ENCODE measurements around the gene ATP2A2. TPM values are rescaled to one million over a fixed set of nuclear protein-coding genes. Genes with fewer than 3 reads are reported as not detected.

Gene ATP2A2
- total RNA-seq, 3 donors from 2014 or later = 95.1 to 109 (median 102) TPM

DNA sequence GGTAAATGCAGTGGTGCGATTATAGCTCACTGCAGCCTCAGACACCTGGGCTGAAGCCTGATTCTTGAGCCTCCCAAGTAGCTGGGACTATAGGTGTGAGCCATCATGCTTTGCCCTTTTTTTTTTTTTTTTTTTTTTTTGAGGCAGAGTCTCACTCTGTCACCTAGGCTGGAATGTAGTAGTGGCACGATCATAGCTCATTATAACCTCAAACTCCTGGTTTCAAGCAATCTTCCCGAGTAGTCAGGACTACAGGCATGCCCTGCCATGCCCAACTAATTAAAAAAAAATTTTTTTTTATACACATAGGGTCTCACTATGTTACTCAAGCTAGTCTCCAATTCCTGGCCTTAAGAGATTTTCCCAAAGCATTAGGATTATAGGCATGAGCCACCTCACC lies 6.9 kb downstream of the ATP2A2 start:
- H3K27ac ChIP-seq = peak overlapping the region in 1 of 2 donors; percentile 48
- no peaks in the 10 kb centered on the region for H3K9me3 ChIP-seq
- no peaks in the 10 kb centered on the region for H3K36me3 ChIP-seq
- TF ChIP-seq, protein P1, sequence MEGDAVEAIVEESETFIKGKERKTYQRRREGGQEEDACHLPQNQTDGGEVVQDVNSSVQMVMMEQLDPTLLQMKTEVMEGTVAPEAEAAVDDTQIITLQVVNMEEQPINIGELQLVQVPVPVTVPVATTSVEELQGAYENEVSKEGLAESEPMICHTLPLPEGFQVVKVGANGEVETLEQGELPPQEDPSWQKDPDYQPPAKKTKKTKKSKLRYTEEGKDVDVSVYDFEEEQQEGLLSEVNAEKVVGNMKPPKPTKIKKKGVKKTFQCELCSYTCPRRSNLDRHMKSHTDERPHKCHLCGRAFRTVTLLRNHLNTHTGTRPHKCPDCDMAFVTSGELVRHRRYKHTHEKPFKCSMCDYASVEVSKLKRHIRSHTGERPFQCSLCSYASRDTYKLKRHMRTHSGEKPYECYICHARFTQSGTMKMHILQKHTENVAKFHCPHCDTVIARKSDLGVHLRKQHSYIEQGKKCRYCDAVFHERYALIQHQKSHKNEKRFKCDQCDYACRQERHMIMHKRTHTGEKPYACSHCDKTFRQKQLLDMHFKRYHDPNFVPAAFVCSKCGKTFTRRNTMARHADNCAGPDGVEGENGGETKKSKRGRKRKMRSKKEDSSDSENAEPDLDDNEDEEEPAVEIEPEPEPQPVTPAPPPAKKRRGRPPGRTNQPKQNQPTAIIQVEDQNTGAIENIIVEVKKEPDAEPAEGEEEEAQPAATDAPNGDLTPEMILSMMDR (IDR thresholded peaks at IDR 0.05) = no peak
- TF ChIP-seq POLR2A (IDR thresholded peaks at IDR 0.05) = no peak
- H3K4me3 ChIP-seq = no peak overlapping the region
- intact Hi-C loops (cut with DNase I; ENCODE audit: low total_unique reads) = no loop called here
- H3K27me3 ChIP-seq = no peaks in the 10 kb centered on the region
- DNase-seq (ENCODE audit: low spot score in 2 of 2) = no peak
- H3K4me1 ChIP-seq = peaks cover 0 to 3% of the 10 kb centered on the region in 2 donors

DNA sequence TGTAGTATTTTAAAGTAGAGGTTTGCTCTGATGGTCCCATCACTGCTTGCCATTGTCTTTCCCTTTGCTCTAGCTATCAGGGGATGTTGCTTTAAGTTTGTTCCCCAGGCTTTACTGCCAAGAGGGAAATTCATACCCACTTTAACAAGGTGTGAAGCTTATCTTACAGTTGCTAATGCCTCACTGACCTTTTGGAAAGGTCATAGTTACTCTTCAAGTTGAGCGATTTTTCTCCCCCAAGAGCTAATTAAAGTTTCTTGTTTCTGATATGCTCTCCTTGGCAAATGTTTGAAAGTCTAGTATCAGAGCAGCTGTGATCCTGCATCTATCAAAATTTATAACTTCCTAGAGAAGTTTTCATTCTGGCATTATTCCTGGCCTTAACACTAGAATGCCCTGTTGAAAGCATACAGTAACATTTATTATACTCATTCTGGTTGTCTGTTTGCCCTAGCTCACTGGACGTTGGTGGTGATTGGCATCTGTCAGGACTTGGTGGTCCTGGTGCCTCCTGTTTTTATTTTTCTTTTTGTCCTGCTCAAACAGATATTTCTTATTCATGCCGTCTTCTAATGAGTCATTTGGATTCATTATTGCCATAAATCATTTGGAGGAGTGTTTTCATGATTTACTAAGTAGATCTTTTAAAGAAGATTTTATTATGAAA lies 8.1 kb downstream of the ATP2A2 start:
- intact Hi-C loops (cut with DNase I; ENCODE audit: low total_unique reads) = no loop called here
- no peaks in the 10 kb centered on the region for H3K4me1 ChIP-seq
- TF ChIP-seq POLR2A (IDR thresholded peaks at IDR 0.05) (no peak), POLR2AphosphoS5 (IDR thresholded peaks at IDR 0.05) (no peak)
- TF ChIP-seq, protein P1 (IDR thresholded peaks at IDR 0.05) = no peak
- H3K9me3 ChIP-seq = no peaks in the 10 kb centered on the region
- no peak overlapping the region for H3K4me3 ChIP-seq
- H3K27me3 ChIP-seq = no peaks in the 10 kb centered on the region
- DNase-seq (ENCODE audit: low spot score in 2 of 2) = no peak
- H3K27ac ChIP-seq = peak overlapping the region in 1 of 2 donors; percentile 48
- no peaks in the 10 kb centered on the region for H3K36me3 ChIP-seq

DNA sequence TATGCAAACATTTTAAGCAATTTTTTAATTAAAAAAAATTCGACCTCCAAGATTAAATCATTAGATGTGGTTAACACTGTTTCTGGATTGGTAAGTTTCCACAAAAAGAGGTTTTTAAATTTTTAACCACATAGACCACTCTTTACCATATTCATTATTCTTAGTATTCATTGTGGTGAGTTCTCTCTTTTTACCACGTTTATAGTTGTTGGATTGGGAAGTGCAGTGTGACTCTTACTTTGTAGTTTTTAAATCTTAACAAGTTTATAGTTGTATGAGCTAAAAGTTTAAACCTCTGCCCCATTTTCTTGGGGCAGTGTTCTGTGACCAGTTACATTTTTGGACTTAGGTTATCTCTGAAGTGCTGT lies 8.6 kb downstream of the ATP2A2 start:
- H3K9me3 ChIP-seq = no peaks in the 10 kb centered on the region
- no peak for DNase-seq (ENCODE audit: low spot score in 2 of 2)
- no peak overlapping the region for H3K27ac ChIP-seq
- H3K36me3 ChIP-seq = no peaks in the 10 kb centered on the region
- TF ChIP-seq POLR2A (IDR thresholded peaks at IDR 0.05) (no peak), POLR2AphosphoS5 (IDR thresholded peaks at IDR 0.05) (no peak)
- TF ChIP-seq, protein P1 (IDR thresholded peaks at IDR 0.05) = no peak
- no peaks in the 10 kb centered on the region for H3K27me3 ChIP-seq
- no peaks in the 10 kb centered on the region for H3K4me1 ChIP-seq
- intact Hi-C loops (cut with DNase I; ENCODE audit: low total_unique reads) = no loop called here
- H3K4me3 ChIP-seq = no peak overlapping the region

DNA sequence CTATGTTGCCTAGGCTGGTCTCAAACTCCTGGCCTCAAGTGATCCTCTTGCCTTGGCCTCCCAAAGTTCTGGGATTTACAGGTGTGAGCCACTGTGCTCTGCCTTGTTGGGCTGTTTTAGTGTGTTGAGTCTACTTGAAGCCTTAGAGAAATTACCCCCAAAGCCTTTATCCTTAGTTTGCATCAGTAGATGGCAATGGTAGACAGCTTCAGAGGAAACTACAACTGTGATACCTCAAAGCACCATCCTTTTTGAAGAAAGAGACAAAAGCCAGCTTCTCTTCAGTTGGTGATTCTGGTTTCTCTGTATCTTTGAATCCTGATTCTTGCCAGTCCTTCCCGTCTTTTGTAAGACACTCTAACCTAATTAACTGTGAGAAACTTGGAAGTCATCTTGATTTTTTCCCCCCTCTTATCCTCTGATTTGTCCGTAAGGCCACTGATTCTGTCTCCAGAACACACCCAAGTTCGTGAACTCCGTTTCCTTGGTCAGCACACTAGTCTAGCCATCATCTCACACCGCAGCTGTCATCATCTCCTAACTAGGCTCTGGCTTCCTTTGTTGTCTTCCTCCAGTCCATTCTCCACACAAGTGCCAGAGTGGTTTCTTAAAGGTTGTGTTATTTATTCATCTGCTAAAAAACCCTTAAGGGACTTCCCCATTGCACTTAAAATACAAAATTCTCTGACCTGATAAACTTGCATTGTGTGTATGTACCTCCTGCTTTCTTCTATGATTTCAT lies 20.2 kb downstream of the ATP2A2 start:
- Histone ChIP-seq H3K27me3 (no peaks in the 10 kb centered on the region), H3K9me3 (no peaks in the 10 kb centered on the region), H3K27ac (peak overlapping the region in 1 of 2 donors; percentile 9), H3K4me3 (no peak overlapping the region), H3K36me3 (no peaks in the 10 kb centered on the region), H3K4me1 (peaks cover 0 to 6% of the 10 kb centered on the region in 2 donors)
- no peak for DNase-seq (ENCODE audit: low spot score in 2 of 2)
- TF ChIP-seq POLR2A (IDR thresholded peaks at IDR 0.05) (no peak), POLR2AphosphoS5 (IDR thresholded peaks at IDR 0.05) (no peak)
- TF ChIP-seq, protein P1 (IDR thresholded peaks at IDR 0.05) = no peak
- intact Hi-C loops (cut with DNase I; ENCODE audit: low total_unique reads) = no loop called here

DNA sequence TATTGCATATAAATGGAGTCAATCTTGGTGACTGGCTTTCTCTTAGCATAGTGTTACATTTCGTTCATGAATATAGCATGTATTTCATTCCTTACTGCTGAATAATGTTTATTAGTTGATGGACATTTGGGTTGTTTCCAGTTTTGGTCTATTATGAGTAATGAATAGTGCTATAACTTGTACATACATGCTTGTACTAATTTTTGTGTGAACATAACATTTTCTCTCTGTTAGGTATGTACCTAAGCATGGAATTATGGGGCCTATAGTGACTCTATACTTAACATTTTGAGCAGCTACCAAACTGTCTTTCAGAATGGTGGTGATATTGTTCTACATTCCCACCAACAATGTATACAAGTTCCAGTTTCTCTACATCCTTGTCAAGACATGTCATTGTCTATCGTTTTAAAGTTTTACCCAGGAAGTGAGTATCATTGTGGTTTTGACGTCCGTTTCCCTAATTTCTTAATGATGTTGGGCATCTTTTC lies 23.1 kb downstream of the ATP2A2 start:
- Histone ChIP-seq H3K4me3 (no peak overlapping the region), H3K27me3 (no peaks in the 10 kb centered on the region), H3K4me1 (peaks cover 0 to 6% of the 10 kb centered on the region in 2 donors), H3K27ac (peak overlapping the region; percentile 8 to 20), H3K36me3 (no peaks in the 10 kb centered on the region), H3K9me3 (no peaks in the 10 kb centered on the region)
- TF ChIP-seq POLR2A (IDR thresholded peaks at IDR 0.05) (no peak), POLR2AphosphoS5 (IDR thresholded peaks at IDR 0.05) (no peak)
- TF ChIP-seq, protein P1 (IDR thresholded peaks at IDR 0.05) = no peak
- DNase-seq (ENCODE audit: low spot score in 2 of 2) = no peak
- intact Hi-C loops (cut with DNase I; ENCODE audit: low total_unique reads) = no loop called here
